HAP-1 (cell line): ENCODE measurements around the gene FNBP1.

Experiments
- DNase-seq, 2 experiments: peaks; one replicate each; pipeline ENCODE4 v3.0.0-alpha.2; 2016 to 2020; ENCODE audit warnings: low spot score in 2 of 2
- H3K27me3 ChIP-seq: fragments of 250-450 bp; sonication (Bioruptor Pico); 2 replicates; pipeline ENCODE4 v1.5.1; 2020; ENCODE audit warnings: low read depth, mild to moderate bottlenecking, moderate library complexity
- H3K36me3 ChIP-seq: fragments of 250-450 bp; sonication (Bioruptor Pico); replicated peaks from 2 replicates; pipeline ENCODE4 v1.5.1; 2020; ENCODE audit warnings: mild to moderate bottlenecking
- H3K4me1 ChIP-seq: fragments of 250-450 bp; sonication (Bioruptor Pico); 2 replicates; pipeline ENCODE4 v1.5.1; 2020; ENCODE audit warnings: mild to moderate bottlenecking
- H3K4me3 ChIP-seq: fragments of 250-450 bp; sonication (Bioruptor Pico); 2 replicates; pipeline ENCODE4 v1.5.1; 2020; ENCODE audit warnings: mild to moderate bottlenecking, moderate library complexity
- H3K9me3 ChIP-seq: fragments of 250-450 bp; sonication (Bioruptor Pico); 2 replicates; pipeline ENCODE4 v1.5.1; 2020; ENCODE audit warnings: mild to moderate bottlenecking, moderate library complexity
- in situ Hi-C: fragments of 300-500 bp; cut with MboI; formaldehyde crosslinking; loops from 3 replicates; pipeline ENCODE4 v1.14.3; 2020; ENCODE audit warnings: low sequenced_read_pairs, inconsistent platforms, mixed read lengths

The FNBP1 gene

DNA sequence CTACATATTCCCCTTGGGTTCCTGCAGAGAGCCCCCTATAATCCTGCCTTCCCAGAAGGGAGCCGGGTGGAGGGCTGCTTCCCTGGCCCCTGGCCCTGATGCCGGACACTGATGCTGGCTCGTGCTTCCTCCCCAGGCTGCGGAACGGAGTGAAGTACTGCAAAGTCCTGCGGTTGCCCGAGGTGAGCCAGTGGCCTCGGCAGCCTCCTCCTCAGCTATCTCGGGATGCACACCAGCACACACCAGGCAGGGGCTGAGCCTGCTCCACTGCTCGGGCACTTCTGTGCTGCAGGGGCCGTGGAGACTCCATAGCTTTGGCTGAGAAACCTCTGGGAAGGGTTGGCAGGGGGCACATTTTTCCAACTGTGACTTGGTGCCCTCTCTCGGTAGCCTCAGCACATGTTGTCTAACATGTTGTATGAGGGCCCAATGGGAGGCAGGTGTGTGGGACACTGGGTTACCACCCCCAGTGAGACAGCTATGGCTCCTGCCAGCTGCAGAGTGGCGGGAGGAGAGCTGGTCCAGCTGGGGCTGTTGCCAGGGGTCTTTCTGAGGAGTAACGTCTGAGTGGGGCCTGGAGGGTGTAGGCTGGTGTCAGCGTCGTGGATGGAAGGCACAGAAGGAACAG, 169.3 kb downstream of the FNBP1 start:
- H3K9me3 ChIP-seq, result no peaks in the 10 kb centered on the region
- in situ Hi-C loops, result no loop called here
- no peak for DNase-seq
- H3K36me3 ChIP-seq, result no peaks in the 10 kb centered on the region; the same call in none of the 2 replicates
- no peaks in the 10 kb centered on the region for H3K4me1 ChIP-seq
- no peak overlapping the region for H3K4me3 ChIP-seq
- no peaks in the 10 kb centered on the region for H3K27me3 ChIP-seq

- no peaks in the 10 kb centered on the region for H3K9me3 ChIP-seq
- H3K27me3 ChIP-seq, result no peaks in the 10 kb centered on the region
- no peak overlapping the region for H3K4me3 ChIP-seq
- H3K4me1 ChIP-seq, result no peaks in the 10 kb centered on the region
- in situ Hi-C loops, result no loop called here
- DNase-seq, result no peak
- H3K36me3 ChIP-seq, result no peaks in the 10 kb centered on the region; the same call in none of the 2 replicates
Observed at GRCh38 chr9:129871046-129871445, 171.9 kb downstream of the FNBP1 start.

DNA sequence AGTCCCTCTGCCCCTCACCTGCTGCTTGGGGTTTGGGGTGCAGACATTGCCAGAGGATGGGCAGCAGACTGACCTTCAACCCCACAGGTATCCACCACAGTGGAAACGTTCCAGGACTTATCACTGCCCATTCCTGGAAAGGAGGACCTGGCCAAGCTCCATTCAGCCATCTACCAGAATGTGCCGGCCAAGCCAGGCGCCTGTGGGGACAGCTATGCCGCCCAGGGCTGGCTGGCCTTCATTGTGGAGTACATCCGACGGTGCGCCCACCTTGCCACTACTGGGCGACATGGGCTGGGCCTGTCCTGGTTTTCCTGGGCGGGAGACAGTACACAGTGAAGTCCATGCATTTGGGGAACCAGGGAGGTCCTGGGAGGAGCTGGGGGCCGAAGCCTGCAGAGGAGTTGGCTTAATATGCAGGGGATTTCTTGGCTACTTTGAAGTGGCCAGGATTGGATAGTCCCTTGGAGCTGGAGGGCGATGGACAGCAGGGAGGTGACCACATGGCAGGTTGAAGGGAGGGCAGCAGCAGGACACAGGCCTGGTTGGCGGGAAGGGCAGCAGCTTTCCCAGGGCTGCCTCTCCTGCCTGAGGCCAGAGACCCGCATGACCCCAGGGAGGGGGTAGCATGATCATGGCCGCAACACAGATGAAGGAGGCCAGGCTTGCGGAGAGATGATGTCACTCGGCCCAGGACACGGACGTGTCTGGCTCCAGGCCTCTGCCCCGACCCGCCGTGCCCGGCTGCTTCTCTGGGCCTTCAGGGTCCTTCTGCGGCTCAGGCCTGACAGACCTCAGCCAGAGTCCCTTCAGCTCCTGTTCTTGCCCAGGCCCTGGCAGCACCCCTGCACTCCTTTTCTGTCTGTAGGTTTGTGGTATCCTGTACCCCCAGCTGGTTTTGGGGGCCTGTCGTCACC, 173.1 kb downstream of the FNBP1 start:
- Histone ChIP-seq H3K27me3 (no peaks in the 10 kb centered on the region), H3K4me3 (no peak overlapping the region), H3K36me3 (no peaks in the 10 kb centered on the region; the same call in none of the 2 replicates), H3K9me3 (no peaks in the 10 kb centered on the region), H3K4me1 (no peaks in the 10 kb centered on the region)
- in situ Hi-C loops, result no loop called here
- no peak for DNase-seq

GRCh38 chr9:129868872-129869486, 174.0 kb downstream of the FNBP1 start:
- H3K4me3 ChIP-seq, result no peak overlapping the region
- H3K27me3 ChIP-seq, result no peaks in the 10 kb centered on the region
- H3K36me3 ChIP-seq, result no peaks in the 10 kb centered on the region; the same call in 1 of the 2 replicates
- H3K4me1 ChIP-seq, result no peaks in the 10 kb centered on the region
- in situ Hi-C loops, result no loop called here
- no peaks in the 10 kb centered on the region for H3K9me3 ChIP-seq
- DNase-seq, result no peak

GRCh38 chr9:129868023-129868871, 174.7 kb downstream of the FNBP1 start:
- Histone ChIP-seq H3K36me3 (0 out of 2 replicates have a peak, but pooled peaks cover 2% of the 10 kb centered on the region), H3K4me3 (no peak overlapping the region), H3K27me3 (no peaks in the 10 kb centered on the region), H3K4me1 (no peaks in the 10 kb centered on the region), H3K9me3 (no peaks in the 10 kb centered on the region)
- in situ Hi-C loops, result no loop called here
- no peak for DNase-seq

- Histone ChIP-seq H3K4me3 (no peak overlapping the region), H3K27me3 (no peaks in the 10 kb centered on the region), H3K36me3 (0 out of 2 replicates have a peak, but pooled peaks cover 3% of the 10 kb centered on the region), H3K4me1 (no peaks in the 10 kb centered on the region), H3K9me3 (no peaks in the 10 kb centered on the region)
- in situ Hi-C loops, result no loop called here
- no peak for DNase-seq
Observed at GRCh38 chr9:129867136-129868022, 175.6 kb downstream of the FNBP1 start.

DNA sequence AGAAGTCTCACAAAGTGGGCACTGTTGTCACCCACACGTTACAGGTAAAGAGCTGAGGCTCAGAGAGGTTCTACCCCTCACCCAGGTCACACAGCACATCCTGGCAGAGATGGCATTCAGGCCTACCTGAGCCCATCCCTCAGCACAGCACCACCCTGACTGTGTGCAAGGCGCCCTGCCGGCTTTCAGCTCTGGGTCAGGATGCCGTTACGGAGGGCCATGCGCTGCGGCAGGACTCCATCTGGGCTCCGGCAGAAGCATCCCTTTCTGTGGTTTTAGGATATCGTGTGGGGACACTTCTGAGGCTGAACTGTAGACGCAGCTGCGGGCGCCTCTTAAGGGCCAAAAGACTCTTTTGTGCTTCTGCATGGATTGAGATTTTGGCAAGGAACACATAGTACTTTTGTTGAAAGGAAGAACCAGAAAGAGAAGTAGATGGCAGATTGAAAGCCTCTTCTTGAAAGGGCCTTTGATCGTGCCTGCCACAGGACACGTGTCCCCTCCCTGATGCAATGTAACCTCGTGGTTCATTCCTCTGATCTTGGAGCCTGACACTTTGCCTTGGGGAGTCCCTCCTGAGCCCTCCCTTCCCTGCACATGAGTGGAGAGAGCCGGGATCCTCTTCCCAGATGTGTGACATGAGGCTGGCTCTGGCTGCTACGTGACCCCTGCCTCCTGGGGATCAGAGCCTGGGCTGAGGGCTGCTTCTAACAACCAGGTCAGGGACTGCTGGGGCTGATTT, 176.4 kb downstream of the FNBP1 start:
- in situ Hi-C loops, result no loop called here
- DNase-seq, result no peak
- Histone ChIP-seq H3K36me3 (0 out of 2 replicates have a peak, but pooled peaks cover 7% of the 10 kb centered on the region), H3K27me3 (no peaks in the 10 kb centered on the region), H3K4me3 (no peak overlapping the region), H3K4me1 (no peaks in the 10 kb centered on the region), H3K9me3 (no peaks in the 10 kb centered on the region)

DNA sequence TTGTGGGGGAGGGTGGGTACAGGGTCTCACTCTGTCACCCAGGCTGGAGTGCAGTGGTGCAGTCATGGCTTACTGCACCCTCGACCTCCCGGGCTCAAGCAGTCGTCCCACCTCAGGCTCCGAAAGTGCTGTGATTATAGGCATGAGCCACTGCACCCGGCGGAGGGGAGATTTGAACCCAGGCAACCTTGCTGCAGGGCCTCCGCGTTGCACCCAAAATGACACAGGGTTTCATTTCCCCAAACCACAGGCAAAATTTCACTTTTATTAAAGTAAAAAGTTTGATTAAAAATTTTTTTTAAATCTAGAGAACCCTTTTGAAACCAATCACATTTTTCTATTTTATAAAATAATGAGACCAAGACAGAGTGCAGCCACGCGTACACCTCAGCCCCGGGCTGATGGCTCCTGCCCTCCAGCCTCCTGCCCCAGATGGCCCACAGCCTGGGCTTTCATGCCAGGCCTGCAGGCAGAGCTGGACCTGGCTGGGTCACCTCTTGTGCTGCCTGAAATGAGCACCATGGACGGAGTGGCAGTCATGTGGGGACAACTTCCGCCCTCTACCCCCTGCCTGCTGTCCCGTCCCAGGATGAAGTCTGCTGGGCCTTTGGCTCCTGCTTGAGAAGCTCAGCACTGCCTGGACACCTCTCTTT, 177.2 kb downstream of the FNBP1 start:
- in situ Hi-C loops, result no loop called here
- H3K9me3 ChIP-seq, result no peaks in the 10 kb centered on the region
- no peak overlapping the region for H3K4me3 ChIP-seq
- H3K27me3 ChIP-seq, result no peaks in the 10 kb centered on the region
- DNase-seq, result no peak
- no peaks in the 10 kb centered on the region for H3K4me1 ChIP-seq
- 0 out of 2 replicates have a peak, but pooled peaks cover 7% of the 10 kb centered on the region for H3K36me3 ChIP-seq

- DNase-seq, result no peak
- H3K9me3 ChIP-seq, result no peaks in the 10 kb centered on the region
- in situ Hi-C loops, result no loop called here
- no peak overlapping the region for H3K4me3 ChIP-seq
- 0 out of 2 replicates have a peak, but pooled peaks cover 7% of the 10 kb centered on the region for H3K36me3 ChIP-seq
- no peaks in the 10 kb centered on the region for H3K27me3 ChIP-seq
- H3K4me1 ChIP-seq, result no peaks in the 10 kb centered on the region
Observed at GRCh38 chr9:129864991-129865647, 177.9 kb downstream of the FNBP1 start.

- H3K36me3 ChIP-seq, result 0 out of 2 replicates have a peak, but pooled peaks cover 7% of the 10 kb centered on the region
- DNase-seq, result no peak
- no peaks in the 10 kb centered on the region for H3K27me3 ChIP-seq
- H3K4me3 ChIP-seq, result no peak overlapping the region
- no peaks in the 10 kb centered on the region for H3K9me3 ChIP-seq
- no peaks in the 10 kb centered on the region for H3K4me1 ChIP-seq
- in situ Hi-C loops, result no loop called here
Observed at GRCh38 chr9:129863059-129863690, 179.8 kb downstream of the FNBP1 start.

DNA sequence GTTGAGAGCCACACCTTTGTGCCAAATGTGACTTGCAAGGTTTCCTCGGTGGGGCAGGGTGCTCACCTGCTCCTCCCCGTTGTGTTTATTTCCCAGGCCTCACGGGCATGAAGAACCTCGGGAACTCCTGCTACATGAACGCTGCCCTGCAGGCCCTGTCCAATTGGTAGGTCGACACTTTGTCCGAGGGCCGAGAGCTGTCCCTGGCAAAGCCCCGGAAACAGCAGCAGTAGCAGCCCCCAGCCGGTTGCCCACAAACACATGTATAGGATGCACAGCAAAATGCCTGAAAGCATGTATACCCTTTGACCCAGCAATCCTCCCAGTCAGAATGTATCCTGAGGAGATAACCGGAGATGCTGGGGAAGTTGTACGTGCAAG, 181.6 kb downstream of the FNBP1 start:
- no peak for DNase-seq
- in situ Hi-C loops, result no loop called here
- Histone ChIP-seq H3K9me3 (no peaks in the 10 kb centered on the region), H3K27me3 (no peaks in the 10 kb centered on the region), H3K4me1 (no peaks in the 10 kb centered on the region), H3K4me3 (no peak overlapping the region), H3K36me3 (0 out of 2 replicates have a peak, but pooled peaks cover 7% of the 10 kb centered on the region)
